Mesendoderm (in vitro differentiated cells): ENCODE measurements around the gene ROBO1.

ENCODE experiments used
- DNase-seq: peaks from one replicate; pipeline ENCODE4 v3.0.0; 2013
- H2AK5ac ChIP-seq: 2 replicates; pipeline ENCODE4 v1.6.1; 2013; ENCODE audit warnings: low read length, inconsistent platforms
- H2BK120ac ChIP-seq: 2 replicates; pipeline ENCODE4 v1.6.1; 2013; ENCODE audit warnings: low read depth, mild to moderate bottlenecking, low read length, moderate library complexity, mixed read lengths
- H2BK15ac ChIP-seq: replicated peaks from 2 replicates; pipeline ENCODE4 v1.6.1; 2013; ENCODE audit warnings: low read depth, mild to moderate bottlenecking, moderate library complexity
- H2BK5ac ChIP-seq: 2 replicates; pipeline ENCODE4 v1.6.1; 2013; ENCODE audit warnings: low read length, inconsistent platforms
- H3K18ac ChIP-seq: 2 replicates; pipeline ENCODE4 v1.6.1; 2013; ENCODE audit warnings: mild to moderate bottlenecking, low read length, mixed read lengths
- H3K23ac ChIP-seq: one replicate; pipeline ENCODE4 v1.6.1; 2013; ENCODE audit warnings: low read length
- H3K27ac ChIP-seq: 2 replicates; pipeline ENCODE4 v1.5.1; 2013; ENCODE audit warnings: low read depth, mild to moderate bottlenecking, inconsistent platforms, low read length, moderate library complexity
- H3K27me3 ChIP-seq: 2 replicates; pipeline ENCODE4 v1.6.1; 2013; ENCODE audit warnings: low read length, control low read depth, mild to moderate bottlenecking, inconsistent platforms; ENCODE audit not compliant: insufficient read depth, poor library complexity
- H3K36me3 ChIP-seq: 2 replicates; pipeline ENCODE4 v1.6.1; 2013; ENCODE audit warnings: low read length, inconsistent platforms; ENCODE audit not compliant: control insufficient read depth, insufficient read depth
- H3K4ac ChIP-seq: one replicate; pipeline ENCODE4 v1.6.1; 2013; ENCODE audit warnings: low read depth, mild to moderate bottlenecking, low read length, moderate library complexity
- H3K4me1 ChIP-seq: 2 replicates; pipeline ENCODE4 v1.6.1; 2013; ENCODE audit warnings: low read depth, low read length, inconsistent platforms; ENCODE audit not compliant: control insufficient read depth
- H3K4me2 ChIP-seq: 2 replicates; pipeline ENCODE4 v1.6.1; 2013; ENCODE audit warnings: low read length
- H3K4me3 ChIP-seq: 2 replicates; pipeline ENCODE4 v1.5.1; 2013; ENCODE audit warnings: mild to moderate bottlenecking, low read length
- H3K56ac ChIP-seq: one replicate; pipeline ENCODE4 v1.6.1; 2013; ENCODE audit warnings: low read length
- H3K79me1 ChIP-seq: 2 replicates; pipeline ENCODE4 v1.6.1; 2013; ENCODE audit warnings: low read length, inconsistent platforms
- H3K79me2 ChIP-seq: 2 replicates; pipeline ENCODE4 v1.6.1; 2013; ENCODE audit warnings: mild to moderate bottlenecking, low read length; ENCODE audit not compliant: control insufficient read depth, insufficient read depth
- H3K9ac ChIP-seq: 2 replicates; pipeline ENCODE4 v1.6.1; 2013; ENCODE audit warnings: low read length, inconsistent platforms
- H4K5ac ChIP-seq: one replicate; pipeline ENCODE4 v1.6.1; 2013; ENCODE audit warnings: low read length
- H4K8ac ChIP-seq: one replicate; pipeline ENCODE4 v1.6.1; 2013; ENCODE audit warnings: low read depth, mild to moderate bottlenecking, control low read depth, low read length, moderate library complexity
- WGBS: extraction: QIAGEN DNeasy Blood & Tissue Kit; methylation state at CpG from one replicate; pipeline ENCODE4 v1.1.7; 2013; ENCODE audit warnings: low lambda C conversion rate, missing lambda C conversion rate; ENCODE audit not compliant: insufficient coverage; ENCODE audit errors: extremely low coverage; 5-methylcytosine and 5-hydroxymethylcytosine counted together

The ROBO1 gene

GRCh38 chr3:79653266-79653830, 114.5 kb downstream of the ROBO1 start:
- H3K4me1 ChIP-seq: no peaks in the 10 kb centered on the region
- H3K18ac ChIP-seq: no peak overlapping the region
- no peak overlapping the region for H2BK15ac ChIP-seq
- H3K27me3 ChIP-seq: no peaks in the 10 kb centered on the region
- H3K36me3 ChIP-seq: no peaks in the 10 kb centered on the region
- no peak overlapping the region for H3K9ac ChIP-seq
- H4K8ac ChIP-seq: no peak overlapping the region
- H2AK5ac ChIP-seq: no peak overlapping the region
- WGBS: no CpG with 5 or more reads among the region's 4 CpGs
- H4K5ac ChIP-seq: no peak overlapping the region
- H3K56ac ChIP-seq: no peak overlapping the region
- H3K4me3 ChIP-seq: no peak overlapping the region
- no peak overlapping the region for H2BK5ac ChIP-seq
- H3K79me1 ChIP-seq: no peaks in the 10 kb centered on the region
- no peaks in the 10 kb centered on the region for H3K79me2 ChIP-seq
- H3K4me2 ChIP-seq: no peak overlapping the region
- no peak overlapping the region for H3K4ac ChIP-seq
- no peak overlapping the region for H3K27ac ChIP-seq
- no peak overlapping the region for H2BK120ac ChIP-seq
- no peak for DNase-seq
- no peak overlapping the region for H3K23ac ChIP-seq

GRCh38 chr3:79651536-79652065, 116.2 kb downstream of the ROBO1 start:
- H2AK5ac ChIP-seq: no peak overlapping the region
- DNase-seq: no peak
- H3K4me1 ChIP-seq: no peaks in the 10 kb centered on the region
- H3K56ac ChIP-seq: no peak overlapping the region
- WGBS: no CpG with 5 or more reads among the region's 7 CpGs
- H3K4me2 ChIP-seq: no peak overlapping the region
- H4K8ac ChIP-seq: no peak overlapping the region
- H3K36me3 ChIP-seq: no peaks in the 10 kb centered on the region
- no peaks in the 10 kb centered on the region for H3K79me2 ChIP-seq
- H3K4ac ChIP-seq: no peak overlapping the region
- no peak overlapping the region for H3K4me3 ChIP-seq
- H3K9ac ChIP-seq: no peak overlapping the region
- H4K5ac ChIP-seq: no peak overlapping the region
- H3K23ac ChIP-seq: no peak overlapping the region
- H3K27ac ChIP-seq: no peak overlapping the region
- H3K18ac ChIP-seq: no peak overlapping the region
- no peak overlapping the region for H2BK15ac ChIP-seq
- H3K27me3 ChIP-seq: no peaks in the 10 kb centered on the region
- H2BK120ac ChIP-seq: no peak overlapping the region
- no peaks in the 10 kb centered on the region for H3K79me1 ChIP-seq
- H2BK5ac ChIP-seq: no peak overlapping the region

GRCh38 chr3:79639855-79640254, 127.9 kb downstream of the ROBO1 start:
- Histone ChIP-seq H3K4ac (no peak overlapping the region), H2BK120ac (no peak overlapping the region), H2BK5ac (no peak overlapping the region), H3K4me1 (no peaks in the 10 kb centered on the region), H3K56ac (no peak overlapping the region), H3K27ac (no peak overlapping the region), H3K4me3 (no peak overlapping the region), H3K36me3 (no peaks in the 10 kb centered on the region), H3K79me2 (no peaks in the 10 kb centered on the region), H3K79me1 (no peaks in the 10 kb centered on the region), H3K18ac (no peak overlapping the region), H3K9ac (no peak overlapping the region), H3K23ac (no peak overlapping the region), H2AK5ac (no peak overlapping the region), H3K27me3 (no peaks in the 10 kb centered on the region), H3K4me2 (no peak overlapping the region), H2BK15ac (no peak overlapping the region), H4K8ac (no peak overlapping the region), H4K5ac (no peak overlapping the region)
- WGBS: no CpG with 5 or more reads among the region's 2 CpGs
- no peak for DNase-seq

- H2BK15ac ChIP-seq: no peak overlapping the region
- H3K23ac ChIP-seq: no peak overlapping the region
- H4K8ac ChIP-seq: no peak overlapping the region
- no peak overlapping the region for H3K27ac ChIP-seq
- no peak overlapping the region for H2BK120ac ChIP-seq
- H3K79me2 ChIP-seq: no peaks in the 10 kb centered on the region
- no peak overlapping the region for H3K56ac ChIP-seq
- H2BK5ac ChIP-seq: no peak overlapping the region
- H4K5ac ChIP-seq: no peak overlapping the region
- no peak overlapping the region for H3K4me2 ChIP-seq
- no peaks in the 10 kb centered on the region for H3K79me1 ChIP-seq
- no peak for DNase-seq
- WGBS: no CpG with 5 or more reads among the region's 4 CpGs
- no peaks in the 10 kb centered on the region for H3K4me1 ChIP-seq
- H3K4ac ChIP-seq: no peak overlapping the region
- H3K27me3 ChIP-seq: no peaks in the 10 kb centered on the region
- H3K36me3 ChIP-seq: no peaks in the 10 kb centered on the region
- H3K18ac ChIP-seq: no peak overlapping the region
- no peak overlapping the region for H2AK5ac ChIP-seq
- H3K4me3 ChIP-seq: no peak overlapping the region
- no peak overlapping the region for H3K9ac ChIP-seq
Observed at GRCh38 chr3:79636372-79636771, 131.4 kb downstream of the ROBO1 start.

- Histone ChIP-seq H2BK15ac (no peak overlapping the region), H2BK120ac (no peak overlapping the region), H4K5ac (no peak overlapping the region), H3K79me1 (no peaks in the 10 kb centered on the region), H3K27me3 (no peaks in the 10 kb centered on the region), H3K9ac (no peak overlapping the region), H3K18ac (no peak overlapping the region), H3K36me3 (no peaks in the 10 kb centered on the region), H3K4me2 (no peak overlapping the region), H3K56ac (no peak overlapping the region), H2AK5ac (no peak overlapping the region), H3K27ac (no peak overlapping the region), H3K4ac (no peak overlapping the region), H3K79me2 (no peaks in the 10 kb centered on the region), H3K4me1 (no peaks in the 10 kb centered on the region), H3K23ac (no peak overlapping the region), H2BK5ac (no peak overlapping the region), H3K4me3 (no peak overlapping the region), H4K8ac (no peak overlapping the region)
- WGBS: no CpG with 5 or more reads among the region's 1 CpG
- DNase-seq: no peak
Observed at GRCh38 chr3:79632842-79633241, 135.0 kb downstream of the ROBO1 start.

- Histone ChIP-seq H3K56ac (no peak overlapping the region), H3K79me1 (no peaks in the 10 kb centered on the region), H4K8ac (no peak overlapping the region), H3K9ac (no peak overlapping the region), H2BK120ac (no peak overlapping the region), H3K4me3 (no peak overlapping the region), H3K18ac (no peak overlapping the region), H3K4me2 (no peak overlapping the region), H3K27me3 (no peaks in the 10 kb centered on the region), H3K27ac (no peak overlapping the region), H4K5ac (no peak overlapping the region), H2BK5ac (no peak overlapping the region), H3K4me1 (no peaks in the 10 kb centered on the region), H3K79me2 (no peaks in the 10 kb centered on the region), H2AK5ac (no peak overlapping the region), H3K36me3 (no peaks in the 10 kb centered on the region), H3K4ac (no peak overlapping the region), H2BK15ac (no peak overlapping the region), H3K23ac (no peak overlapping the region)
- peak; percentile 22 for DNase-seq
- no CpG with 5 or more reads among the region's 6 CpGs for WGBS
Observed at GRCh38 chr3:79618883-79619282, 148.9 kb downstream of the ROBO1 start.
